Gastroesophageal sphincter (tissue), 4 donors: ENCODE measurements around the gene SLIT2. TPM values are rescaled to one million over a fixed set of nuclear protein-coding genes. Genes with fewer than 3 reads are reported as not detected.

Experiments used
- ATAC-seq: fragments of 150-250 bp; one replicate; pipeline ENCODE4 v1.9.1; 2016; ENCODE audit warnings: mild to moderate bottlenecking, moderate library complexity
- H3K27ac ChIP-seq, 4 donors: fragments of 200-600 bp; sonication (generic) in 3 of 4; 1 replicate in 3 of 4; 2 replicates in 1 of 4; pipeline ENCODE4 v1.5.1; 2016 to 2019
- H3K27me3 ChIP-seq: fragments of 200-600 bp; sonication (generic); one replicate; pipeline ENCODE4 v1.5.1; 2019
- H3K36me3 ChIP-seq, 2 donors: fragments of 200-600 bp; sonication (generic); one replicate each; pipeline ENCODE4 v1.5.1; 2019; ENCODE audit warnings: control low read depth in 1 of 2
- H3K4me1 ChIP-seq, 3 donors: fragments of 200-600 bp; sonication (generic); 1 replicate in 2 of 3; 2 replicates in 1 of 3; pipeline ENCODE4 v1.5.1; 2016 to 2019; ENCODE audit warnings: control low read depth in 2 of 3
- H3K4me3 ChIP-seq, 2 donors: fragments of 200-600 bp; sonication (generic); one replicate each; pipeline ENCODE4 v1.5.1; 2019; ENCODE audit warnings: mild to moderate bottlenecking in 1 of 2, moderate library complexity in 1 of 2
- H3K9me3 ChIP-seq, 3 donors: fragments of 200-600 bp; sonication (generic); one replicate each; pipeline ENCODE4 v1.5.1; 2017 to 2019; ENCODE audit warnings: control low read depth in 2 of 3
- CTCF ChIP-seq, 4 experiments: fragments of 200-600 bp in 2 of 4; fragments of 450-650 bp in 2 of 4; sonication (generic) in 1 of 4; IDR thresholded peaks; one replicate each; pipeline ENCODE4 v1.5.1; 2017 to 2019; ENCODE audit warnings: antibody characterized with exemption in 4 of 4, mild to moderate bottlenecking in 2 of 4, moderate library complexity in 2 of 4
- EP300 ChIP-seq: sonication (generic); formaldehyde crosslinking; IDR thresholded peaks from one replicate; pipeline ENCODE4 v1.6.1; 2017; ENCODE audit warnings: antibody characterized with exemption, mild to moderate bottlenecking
- POLR2A ChIP-seq, 2 donors: fragments of 450-650 bp; IDR thresholded peaks; one replicate each; pipeline ENCODE4 v1.6.1; 2017; ENCODE audit warnings: antibody characterized with exemption in 2 of 2, mild to moderate bottlenecking in 2 of 2, moderate library complexity in 1 of 2
- POLR2AphosphoS5 ChIP-seq: sonication (generic); formaldehyde crosslinking; IDR thresholded peaks from one replicate; pipeline ENCODE4 v1.6.1; 2017; ENCODE audit warnings: antibody characterized with exemption
- WGBS, 2 donors: methylation state at CpG; one replicate each; pipeline ENCODE4 v1.1.5; 2018; ENCODE audit warnings: low coverage in 1 of 2; 5-methylcytosine and 5-hydroxymethylcytosine counted together
- total RNA-seq, 4 donors: library from RNA; depleted of rRNA; stranded (reverse); fragments of >200 nt; gene quantifications; one replicate each; pipeline ENCODE4 v1.1.0, GENCODE V29; 2016

Gene SLIT2
- total RNA-seq, 4 donors from 2014 or later = 53.4 to 83.6 (median 76.7) TPM

- ATAC-seq = no peak
- Histone ChIP-seq H3K4me1 (peaks cover 0 to 39% (median 0%) of the 10 kb centered on the region in 3 donors), H3K27me3 (no peaks in the 10 kb centered on the region), H3K36me3 (no peaks in the 10 kb centered on the region), H3K4me3 (no peak overlapping the region), H3K9me3 (no peaks in the 10 kb centered on the region), H3K27ac (no peak overlapping the region)
- TF ChIP-seq POLR2AphosphoS5 = no peak
- 97% methylated on average over 3 of the region's 3 CpGs; no CpG with 5 or more reads in 1 of the 2 donors for WGBS, 2 donors
Observed at GRCh38 chr4:20278195-20278594, 26.5 kb downstream of the SLIT2 start.

GRCh38 chr4:20279381-20279780, 27.7 kb downstream of the SLIT2 start:
- no peak overlapping the region for H3K27ac ChIP-seq
- ATAC-seq = no peak
- peaks cover 0 to 27% (median 0%) of the 10 kb centered on the region in 3 donors for H3K4me1 ChIP-seq
- no peaks in the 10 kb centered on the region for H3K9me3 ChIP-seq
- TF ChIP-seq POLR2AphosphoS5 (no peak), EP300 (no peak), CTCF (IDR thresholded peaks at IDR 0.05) (no peak), POLR2A (IDR thresholded peaks at IDR 0.05) (no peak)
- no peaks in the 10 kb centered on the region for H3K27me3 ChIP-seq
- H3K36me3 ChIP-seq = no peaks in the 10 kb centered on the region
- 91 to 100% methylated on average over 1 of the region's 1 CpG for WGBS, 2 donors
- H3K4me3 ChIP-seq = no peak overlapping the region

- WGBS, 2 donors = 43 to 85% methylated on average over 1 to 2 of the region's 2 CpGs
- H3K9me3 ChIP-seq = no peaks in the 10 kb centered on the region
- H3K4me1 ChIP-seq = peaks cover 0 to 12% (median 0%) of the 10 kb centered on the region in 3 donors
- no peak for ATAC-seq
- no peak overlapping the region for H3K4me3 ChIP-seq
- no peak overlapping the region for H3K27ac ChIP-seq
- no peaks in the 10 kb centered on the region for H3K27me3 ChIP-seq
- TF ChIP-seq POLR2AphosphoS5 (no peak), CTCF (IDR thresholded peaks at IDR 0.05) (no peak)
- H3K36me3 ChIP-seq = no peaks in the 10 kb centered on the region
Observed at GRCh38 chr4:20281453-20281852, 29.7 kb downstream of the SLIT2 start.

- no peak for TF ChIP-seq POLR2AphosphoS5
- TF ChIP-seq EP300 = no peak
- no peak for TF ChIP-seq CTCF (IDR thresholded peaks at IDR 0.05)
- no peak for TF ChIP-seq POLR2A (IDR thresholded peaks at IDR 0.05)
- Histone ChIP-seq H3K27me3 (no peaks in the 10 kb centered on the region), H3K9me3 (no peaks in the 10 kb centered on the region), H3K4me3 (no peak overlapping the region), H3K27ac (no peak overlapping the region), H3K36me3 (no peaks in the 10 kb centered on the region), H3K4me1 (peaks cover 0 to 3% (median 0%) of the 10 kb centered on the region in 3 donors)
- WGBS, 2 donors = 61 to 94% methylated on average over 4 of the region's 4 CpGs
- ATAC-seq = no peak
Observed at GRCh38 chr4:20283039-20283438, 31.3 kb downstream of the SLIT2 start.

GRCh38 chr4:20284990-20285389, 33.3 kb downstream of the SLIT2 start:
- no peaks in the 10 kb centered on the region for H3K36me3 ChIP-seq
- H3K4me1 ChIP-seq = peaks cover 0 to 7% (median 0%) of the 10 kb centered on the region in 3 donors
- H3K9me3 ChIP-seq = no peaks in the 10 kb centered on the region
- no peak overlapping the region for H3K27ac ChIP-seq
- WGBS, 2 donors = 40 to 78% methylated on average over 1 of the region's 1 CpG
- H3K27me3 ChIP-seq = no peaks in the 10 kb centered on the region
- ATAC-seq = no peak
- TF ChIP-seq EP300 (no peak), POLR2A (IDR thresholded peaks at IDR 0.05) (no peak)
- H3K4me3 ChIP-seq = no peak overlapping the region

- no peak for ATAC-seq
- no peaks in the 10 kb centered on the region for H3K36me3 ChIP-seq
- peaks cover 0 to 7% (median 0%) of the 10 kb centered on the region in 3 donors for H3K4me1 ChIP-seq
- H3K9me3 ChIP-seq = no peaks in the 10 kb centered on the region
- no peaks in the 10 kb centered on the region for H3K27me3 ChIP-seq
- no peak overlapping the region for H3K27ac ChIP-seq
- no peak overlapping the region for H3K4me3 ChIP-seq
- WGBS, 2 donors = 94 to 95% methylated on average over 2 of the region's 2 CpGs
- TF ChIP-seq POLR2A (IDR thresholded peaks at IDR 0.05) = no peak
- no peak for TF ChIP-seq CTCF (IDR thresholded peaks at IDR 0.05)
- TF ChIP-seq EP300 = no peak
- TF ChIP-seq POLR2AphosphoS5 = no peak
Observed at GRCh38 chr4:20287246-20287645, 35.5 kb downstream of the SLIT2 start.
